DND-41 (cell line): Measurements from ENCODE around the gene CDH20.

ENCODE experiments used
- ATAC-seq: fragments of 200-7000 bp; cut with Tn5 transposase; 3 replicates; pipeline ENCODE4 v1.9.1; 2021; ENCODE audit warnings: low read depth; ENCODE audit not compliant: insufficient read depth
- DNase-seq: peaks from one replicate; pipeline ENCODE4 v3.0.0-alpha.2; 2020
- H2AFZ ChIP-seq: 2 replicates; pipeline ENCODE4 v1.6.0; 2012; ENCODE audit warnings: low read depth, low read length
- H3K27ac ChIP-seq: 2 replicates; pipeline ENCODE4 v1.5.1; 2012; ENCODE audit warnings: low read length, inconsistent platforms
- H3K27me3 ChIP-seq: fragments of 200-600 bp; sonication (generic); 2 replicates; pipeline ENCODE4 v1.6.0; 2012; ENCODE audit warnings: low read length, mild to moderate bottlenecking, inconsistent platforms; ENCODE audit not compliant: insufficient read depth, poor library complexity
- H3K36me3 ChIP-seq: 2 replicates; pipeline ENCODE4 v1.5.1; 2012; ENCODE audit warnings: low read length, inconsistent platforms; ENCODE audit not compliant: insufficient read depth
- H3K4me1 ChIP-seq: 2 replicates; pipeline ENCODE4 v1.5.1; 2012; ENCODE audit warnings: mild to moderate bottlenecking, low read length; ENCODE audit not compliant: insufficient read depth
- H3K4me2 ChIP-seq: 2 replicates; pipeline ENCODE4 v1.6.0; 2012; ENCODE audit warnings: mild to moderate bottlenecking, moderate library complexity, low read length, inconsistent platforms; ENCODE audit not compliant: insufficient read depth
- H3K4me3 ChIP-seq, 2 experiments: fragments of 200-600 bp in 1 of 2; shearing (Covaris generic) in 1 of 2; 2 replicates each; pipeline ENCODE4 v1.5.1; 2012 to 2016; ENCODE audit warnings: inconsistent platforms in 2 of 2, low read length in 2 of 2, mild to moderate bottlenecking in 2 of 2, low read depth in 1 of 2, moderate library complexity in 1 of 2
- H3K79me2 ChIP-seq: 2 replicates; pipeline ENCODE4 v1.6.0; 2012; ENCODE audit warnings: low read length, inconsistent platforms; ENCODE audit not compliant: insufficient read depth
- H3K9ac ChIP-seq: 2 replicates; pipeline ENCODE4 v1.6.0; 2012; ENCODE audit warnings: low read depth, mild to moderate bottlenecking, inconsistent platforms, low read length, moderate library complexity
- H3K9me3 ChIP-seq: 2 replicates; pipeline ENCODE4 v1.5.1; 2012; ENCODE audit warnings: low read length, moderate library complexity, mild to moderate bottlenecking, inconsistent platforms; ENCODE audit not compliant: insufficient read depth, severe bottlenecking
- H4K20me1 ChIP-seq: 2 replicates; pipeline ENCODE4 v1.6.0; 2012; ENCODE audit warnings: low read length; ENCODE audit not compliant: insufficient read depth
- CTCF ChIP-seq: IDR thresholded peaks from 2 replicates; pipeline ENCODE4 v1.5.1; 2012; ENCODE audit warnings: borderline replicate concordance, low read length, moderate library complexity, mild to moderate bottlenecking; ENCODE audit not compliant: poor library complexity, severe bottlenecking; ENCODE audit errors: extremely low read depth
- EZH2 ChIP-seq: IDR thresholded peaks from 3 replicates; pipeline ENCODE4 v1.6.1; 2012; ENCODE audit warnings: borderline replicate concordance, low read depth, mild to moderate bottlenecking, moderate library complexity, low read length, inconsistent platforms; ENCODE audit not compliant: severe bottlenecking

The CDH20 gene

GRCh38 chr18:61350578-61350977, 17.3 kb downstream of the CDH20 start:
- H2AFZ ChIP-seq: no peak overlapping the region
- H3K9me3 ChIP-seq: no peaks in the 10 kb centered on the region
- no peak overlapping the region for H3K4me3 ChIP-seq
- H3K4me2 ChIP-seq: no peak overlapping the region
- no peak overlapping the region for H3K27ac ChIP-seq
- ATAC-seq (no peak), DNase-seq (no peak)
- H3K27me3 ChIP-seq: peaks cover 7% of the 10 kb centered on the region
- TF ChIP-seq CTCF (no peak), EZH2 (no peak)
- H3K36me3 ChIP-seq: no peaks in the 10 kb centered on the region
- H3K79me2 ChIP-seq: no peaks in the 10 kb centered on the region
- H3K4me1 ChIP-seq: no peaks in the 10 kb centered on the region
- H4K20me1 ChIP-seq: no peaks in the 10 kb centered on the region
- H3K9ac ChIP-seq: no peak overlapping the region

GRCh38 chr18:61352059-61352458, 18.8 kb downstream of the CDH20 start:
- ATAC-seq (no peak), DNase-seq (no peak)
- no peak overlapping the region for H3K4me3 ChIP-seq
- no peak overlapping the region for H2AFZ ChIP-seq
- no peaks in the 10 kb centered on the region for H3K36me3 ChIP-seq
- H3K4me1 ChIP-seq: no peaks in the 10 kb centered on the region
- H4K20me1 ChIP-seq: no peaks in the 10 kb centered on the region
- no peak overlapping the region for H3K9ac ChIP-seq
- no peaks in the 10 kb centered on the region for H3K9me3 ChIP-seq
- no peak for TF ChIP-seq CTCF
- TF ChIP-seq EZH2: no peak
- no peaks in the 10 kb centered on the region for H3K79me2 ChIP-seq
- no peak overlapping the region for H3K4me2 ChIP-seq
- no peak overlapping the region for H3K27ac ChIP-seq
- peaks cover 7% of the 10 kb centered on the region for H3K27me3 ChIP-seq

GRCh38 chr18:61352611-61353010, 19.4 kb downstream of the CDH20 start:
- Histone ChIP-seq H3K9ac (no peak overlapping the region), H3K4me2 (no peak overlapping the region), H3K27me3 (peaks cover 7% of the 10 kb centered on the region), H3K4me3 (no peak overlapping the region), H3K9me3 (no peaks in the 10 kb centered on the region), H3K4me1 (no peaks in the 10 kb centered on the region), H2AFZ (no peak overlapping the region), H4K20me1 (no peaks in the 10 kb centered on the region), H3K36me3 (no peaks in the 10 kb centered on the region), H3K27ac (no peak overlapping the region), H3K79me2 (no peaks in the 10 kb centered on the region)
- ATAC-seq (no peak), DNase-seq (no peak)
- TF ChIP-seq CTCF: no peak
- TF ChIP-seq EZH2: no peak
